HG02763 (cell line): Measurements from ENCODE around the gene RASEF.
"Not testable (repeated sequence)": the region's sequence is repeated elsewhere in the genome, so short reads cannot be mapped to it uniquely, and the experiment has no call there.

Experiments used
- ATAC-seq: cut with Tn5 transposase; IDR thresholded peaks from one replicate; pipeline ENCODE4 v1.9.1; 2021; ENCODE audit warnings: mild to moderate bottlenecking, moderate library complexity; ENCODE audit not compliant: unreplicated experiment

RASEF gene

GRCh38 chr9:83062651-83063527 is at the start of gene RASEF:
TSS of gene RASEF (minus strand) at chr9:83063142. CDS start at chr9:83062867, 275 bp downstream.
- ATAC-seq = no peak

GRCh38 chr9:83111169-83111568 is 48.2 kb upstream of the RASEF start:
- no peak for ATAC-seq

GRCh38 chr9:83109296-83109695 is 46.4 kb upstream of the RASEF start:
- no peak for ATAC-seq

- ATAC-seq = no peak
These were observed 45.3 kb upstream of the RASEF start for GRCh38 chr9:83108208-83108607.

- ATAC-seq = no peak
These were observed 43.8 kb upstream of the RASEF start for GRCh38 chr9:83106772-83107171.

GRCh38 chr9:83106263-83106662 is 43.3 kb upstream of the RASEF start:
- no peak for ATAC-seq

DNA sequence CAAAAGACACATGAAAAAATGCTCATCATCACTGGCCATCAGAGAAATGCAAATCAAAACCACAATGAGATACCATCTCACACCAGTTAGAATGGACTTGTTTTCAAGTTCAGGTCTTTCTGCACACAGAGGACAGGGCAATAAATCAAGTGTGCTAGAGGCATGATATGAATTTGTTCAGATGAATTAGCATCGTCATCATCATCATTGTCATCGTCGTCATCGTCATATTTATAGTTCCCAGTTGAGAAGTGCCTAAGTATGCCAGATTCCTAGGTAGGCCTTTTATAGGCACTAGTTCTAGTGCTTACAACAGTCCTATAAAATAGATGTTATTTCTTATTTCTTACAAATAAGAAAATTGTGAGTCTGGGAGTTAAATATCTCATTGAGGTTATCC is 34.7 kb upstream of the RASEF start:
- ATAC-seq = no peak

GRCh38 chr9:83093311-83093710 is 30.4 kb upstream of the RASEF start:
- ATAC-seq = not testable (repeated sequence)

GRCh38 chr9:83081846-83082245 is 18.9 kb upstream of the RASEF start:
- ATAC-seq = no peak

- no peak for ATAC-seq
These were observed 18.1 kb upstream of the RASEF start for GRCh38 chr9:83081010-83081409.

- not testable (repeated sequence) for ATAC-seq
These were observed 13.0 kb upstream of the RASEF start for GRCh38 chr9:83075932-83076331.

- ATAC-seq = not testable (repeated sequence)
These were observed 9.6 kb upstream of the RASEF start for GRCh38 chr9:83072498-83072897.

DNA sequence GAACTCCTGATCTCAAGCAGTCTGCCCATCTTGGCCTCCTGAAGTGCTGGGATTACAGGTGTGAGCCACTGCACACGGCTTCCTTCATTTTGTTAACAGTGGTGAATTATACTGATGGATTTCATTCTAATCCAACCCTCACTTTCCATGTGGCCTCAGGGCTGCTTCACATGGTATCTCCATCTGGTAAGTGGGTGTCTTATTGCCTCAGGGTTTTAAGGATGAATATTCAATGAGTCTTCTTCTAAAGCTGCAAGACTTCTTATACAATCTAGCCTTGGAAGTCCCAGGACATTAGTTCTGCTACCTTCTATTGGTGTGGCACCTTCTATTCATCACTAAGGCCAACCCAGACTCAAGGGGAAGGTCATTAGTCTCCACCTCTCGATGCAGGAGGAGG is 8.7 kb upstream of the RASEF start:
- no peak for ATAC-seq

DNA sequence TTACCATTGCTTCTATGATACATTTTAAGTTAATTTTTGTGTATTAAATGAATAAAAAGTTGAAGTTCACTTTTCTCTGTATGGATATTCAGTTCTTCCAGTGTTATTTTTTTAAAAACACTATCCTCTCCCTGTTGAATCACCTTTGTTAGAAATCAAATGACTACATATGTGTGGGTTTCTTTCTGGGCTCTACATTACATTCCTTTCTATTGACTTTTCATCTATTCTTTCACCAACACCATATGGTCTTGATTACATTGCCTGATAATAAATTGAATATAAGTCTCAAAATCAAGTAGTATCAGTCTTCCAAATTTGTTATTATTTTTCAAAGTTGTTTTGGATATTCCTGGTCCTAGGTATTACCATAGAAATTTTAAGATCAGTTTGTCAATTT is 7.3 kb upstream of the RASEF start:
- no peak for ATAC-seq

DNA sequence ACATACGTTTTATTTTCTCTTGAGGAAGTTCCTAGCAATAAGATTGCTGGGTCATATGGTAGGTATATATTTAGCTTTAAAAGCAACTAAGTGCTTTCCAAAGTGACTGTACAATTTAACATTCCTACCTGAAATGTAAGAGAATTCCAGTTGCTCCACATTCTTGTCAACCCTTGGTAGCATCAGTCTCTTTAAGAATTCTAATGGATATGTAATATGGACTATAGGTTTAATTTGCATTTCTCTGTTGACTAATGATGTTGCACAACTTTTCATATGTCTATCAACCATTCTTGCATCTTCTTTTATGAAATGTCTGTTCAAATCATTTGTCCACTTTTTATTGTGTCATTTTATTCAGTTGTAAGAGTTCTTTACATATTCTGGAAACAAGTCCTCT is 6.7 kb upstream of the RASEF start:
- ATAC-seq = no peak

DNA sequence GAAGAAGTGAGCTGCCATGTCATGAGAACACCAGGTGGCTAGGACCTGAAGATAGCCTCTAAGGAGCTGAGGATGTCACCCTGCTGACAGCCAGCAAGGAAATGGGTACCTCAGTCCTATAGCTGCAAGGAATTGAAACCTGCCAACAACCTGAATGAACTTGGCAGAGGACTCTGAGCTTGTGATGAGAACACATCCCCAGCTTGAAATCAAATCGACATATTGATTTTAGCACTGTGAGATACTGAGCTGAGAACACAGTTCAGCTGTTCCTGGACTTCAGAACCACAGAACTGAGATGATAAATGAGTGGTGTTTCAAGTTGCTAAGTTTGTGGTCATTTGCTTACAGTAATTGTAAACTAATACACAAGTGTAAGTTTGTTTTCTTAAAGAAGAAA is 5.5 kb upstream of the RASEF start:
- ATAC-seq = no peak

DNA sequence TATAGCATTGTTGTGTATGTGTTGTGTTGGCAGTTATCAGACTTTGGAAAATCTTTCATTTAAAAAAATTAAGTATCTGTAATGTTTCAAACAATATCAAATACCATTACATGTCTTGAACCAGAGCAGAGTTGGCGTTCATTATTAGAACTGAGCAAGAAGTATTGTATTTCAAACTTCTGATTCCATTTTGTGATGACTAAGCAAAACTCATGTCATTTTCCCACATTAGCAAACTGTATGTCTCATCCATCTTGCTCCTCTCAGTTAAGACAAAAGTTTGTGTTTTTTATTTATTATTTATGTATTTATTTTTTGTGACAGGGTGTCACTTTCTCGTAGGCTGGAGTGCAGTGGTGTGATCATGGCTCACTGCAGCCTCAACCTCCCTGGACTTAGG is 4.6 kb upstream of the RASEF start:
- no peak for ATAC-seq

DNA sequence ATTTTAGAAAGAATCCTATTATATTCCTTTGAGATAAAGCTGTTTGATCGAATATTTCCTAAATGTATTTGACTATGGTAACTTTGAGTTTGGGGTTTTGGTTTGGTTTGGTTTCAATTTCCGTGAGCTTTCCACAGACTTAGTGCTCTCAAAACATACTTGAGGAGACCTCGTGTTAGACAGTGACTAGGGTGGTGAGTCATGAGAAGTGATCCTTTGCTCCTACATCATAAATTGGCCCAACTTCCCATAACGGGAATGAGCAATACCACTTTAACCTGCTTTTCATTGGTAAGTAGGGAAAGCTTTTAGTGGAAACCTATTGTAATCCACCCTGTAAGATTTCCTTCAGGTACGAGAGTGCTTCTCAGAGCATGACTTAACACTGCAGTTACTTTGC is 3.8 kb upstream of the RASEF start:
- no peak for ATAC-seq

DNA sequence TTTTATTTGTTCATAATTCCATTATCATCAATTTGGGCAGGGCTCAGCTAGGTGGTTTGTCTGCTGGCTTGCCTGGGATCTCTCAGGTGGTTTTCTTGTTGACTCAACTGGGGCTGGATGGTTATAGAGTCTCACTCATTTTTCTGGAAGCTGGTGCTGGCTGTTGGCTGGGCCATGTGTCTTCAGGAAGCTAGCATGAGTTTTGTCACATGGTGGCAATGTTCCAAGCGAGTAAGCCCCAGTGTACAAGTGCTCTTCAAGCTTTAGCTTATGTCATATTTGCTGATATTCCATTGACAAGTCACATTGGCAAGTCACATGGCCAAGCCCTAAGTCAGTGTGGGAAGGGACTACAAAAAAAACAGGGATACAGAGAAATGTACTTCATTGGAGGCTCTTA is 2.3 kb upstream of the RASEF start:
- no peak for ATAC-seq

- ATAC-seq = no peak
These were observed 822 bp downstream of the RASEF start for GRCh38 chr9:83061990-83062650.

DNA sequence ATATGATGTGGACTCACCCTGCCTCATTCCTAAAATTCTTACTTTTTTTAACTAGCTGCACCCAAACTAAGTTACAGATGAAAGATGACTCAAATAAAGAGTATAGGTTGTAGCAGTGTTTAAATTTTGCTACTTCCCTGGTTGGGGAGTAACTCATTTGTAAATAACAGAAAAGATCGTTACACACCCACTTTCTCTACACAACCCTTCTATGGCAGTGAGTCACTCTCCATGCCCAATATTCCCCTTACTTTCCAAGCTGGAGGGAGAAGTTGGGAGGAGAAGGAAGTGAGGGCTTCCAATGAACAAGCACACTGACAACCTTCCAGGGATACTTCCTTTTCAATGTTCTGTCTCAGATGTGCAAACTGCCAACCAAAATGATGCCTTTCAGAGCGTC is 1.9 kb downstream of the RASEF start:
- ATAC-seq = no peak

GRCh38 chr9:83060556-83060955 is 2.4 kb downstream of the RASEF start:
- no peak for ATAC-seq
